GM13977 (cell line): Measurements from ENCODE around the gene PTPRM.

Experiments
- DNase-seq: peaks from one replicate; pipeline ENCODE4 v3.0.0; 2012; ENCODE audit warnings: low spot score
- in situ Hi-C: fragments of 300-500 bp; cut with MboI; formaldehyde crosslinking; loops from one replicate; pipeline ENCODE4 v1.12.0; 2022; ENCODE audit warnings: low sequenced_read_pairs, low pct_unique_long_range_greater_than_20kb, mixed read lengths, inconsistent platforms; ENCODE audit not compliant: unreplicated experiment
- TF ChIP-seq, protein P1 (sequence below): IDR thresholded peaks from 2 replicates; pipeline ENCODE4 v1.5.1; 2012; ENCODE audit warnings: mild to moderate bottlenecking, control low read depth; ENCODE audit not compliant: insufficient read depth; ENCODE audit errors: extremely low read depth, missing control alignments

PTPRM gene

DNA sequence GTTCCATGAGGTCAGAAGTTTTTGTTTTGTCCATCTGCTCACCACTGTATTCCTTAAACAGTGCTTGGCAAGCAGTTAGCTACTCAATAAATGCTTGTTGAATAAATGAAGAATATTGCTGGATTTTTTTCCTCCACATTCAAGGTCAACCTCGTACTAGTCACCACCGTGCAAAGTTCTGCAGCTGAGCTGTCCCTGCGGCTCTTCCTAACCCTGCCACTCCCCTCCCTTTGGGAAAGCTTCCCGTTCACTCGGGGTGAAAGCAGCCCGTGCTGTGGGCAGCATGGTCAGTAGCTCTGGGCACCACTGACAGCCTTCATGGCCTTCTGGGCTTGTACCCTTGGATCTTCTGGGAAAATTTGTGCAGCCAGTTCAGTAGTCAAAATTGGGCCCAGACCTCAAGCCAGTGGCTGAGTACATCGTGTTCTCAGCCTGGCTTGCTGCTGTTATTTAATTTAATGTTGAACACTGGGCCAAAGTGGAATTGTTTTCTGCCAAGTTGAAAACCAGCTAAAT is 572.8 kb downstream of the PTPRM start:
- in situ Hi-C loops = no loop called here
- TF ChIP-seq, protein P1, sequence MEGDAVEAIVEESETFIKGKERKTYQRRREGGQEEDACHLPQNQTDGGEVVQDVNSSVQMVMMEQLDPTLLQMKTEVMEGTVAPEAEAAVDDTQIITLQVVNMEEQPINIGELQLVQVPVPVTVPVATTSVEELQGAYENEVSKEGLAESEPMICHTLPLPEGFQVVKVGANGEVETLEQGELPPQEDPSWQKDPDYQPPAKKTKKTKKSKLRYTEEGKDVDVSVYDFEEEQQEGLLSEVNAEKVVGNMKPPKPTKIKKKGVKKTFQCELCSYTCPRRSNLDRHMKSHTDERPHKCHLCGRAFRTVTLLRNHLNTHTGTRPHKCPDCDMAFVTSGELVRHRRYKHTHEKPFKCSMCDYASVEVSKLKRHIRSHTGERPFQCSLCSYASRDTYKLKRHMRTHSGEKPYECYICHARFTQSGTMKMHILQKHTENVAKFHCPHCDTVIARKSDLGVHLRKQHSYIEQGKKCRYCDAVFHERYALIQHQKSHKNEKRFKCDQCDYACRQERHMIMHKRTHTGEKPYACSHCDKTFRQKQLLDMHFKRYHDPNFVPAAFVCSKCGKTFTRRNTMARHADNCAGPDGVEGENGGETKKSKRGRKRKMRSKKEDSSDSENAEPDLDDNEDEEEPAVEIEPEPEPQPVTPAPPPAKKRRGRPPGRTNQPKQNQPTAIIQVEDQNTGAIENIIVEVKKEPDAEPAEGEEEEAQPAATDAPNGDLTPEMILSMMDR = no peak
- DNase-seq = no peak

DNA sequence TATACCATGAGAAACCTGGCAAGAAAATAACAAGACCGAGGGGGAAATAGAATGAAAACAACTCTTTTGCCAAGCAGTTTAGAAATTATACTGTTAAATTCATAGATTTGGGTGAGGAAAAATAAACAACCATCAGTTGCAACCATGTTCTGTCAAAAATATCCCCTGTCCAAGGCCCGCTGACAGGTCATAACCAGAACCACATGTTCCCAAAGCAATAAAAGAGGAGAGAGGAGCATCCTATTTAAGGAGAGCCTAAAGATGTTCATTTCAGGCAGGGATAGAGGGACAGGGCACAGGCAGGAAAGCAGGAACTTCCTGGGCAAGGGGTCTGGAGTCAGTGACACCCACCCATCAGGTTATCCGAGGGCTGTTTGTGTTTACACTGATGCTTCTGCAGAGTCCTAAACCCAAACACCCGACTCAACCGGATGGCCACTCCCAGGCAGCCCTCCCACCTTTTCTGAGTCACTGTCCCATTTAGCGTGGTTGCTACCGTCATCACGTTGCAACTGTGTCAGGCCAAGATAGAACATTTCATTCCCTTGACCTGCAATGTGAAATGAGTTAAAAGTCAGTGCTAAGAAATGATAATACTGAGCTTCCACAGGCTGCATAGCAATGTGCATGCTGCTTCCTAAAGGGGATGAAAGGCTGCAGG is 573.9 kb downstream of the PTPRM start:
- DNase-seq = no peak
- in situ Hi-C loops = no loop called here
- TF ChIP-seq, protein P1 = no peak

DNA sequence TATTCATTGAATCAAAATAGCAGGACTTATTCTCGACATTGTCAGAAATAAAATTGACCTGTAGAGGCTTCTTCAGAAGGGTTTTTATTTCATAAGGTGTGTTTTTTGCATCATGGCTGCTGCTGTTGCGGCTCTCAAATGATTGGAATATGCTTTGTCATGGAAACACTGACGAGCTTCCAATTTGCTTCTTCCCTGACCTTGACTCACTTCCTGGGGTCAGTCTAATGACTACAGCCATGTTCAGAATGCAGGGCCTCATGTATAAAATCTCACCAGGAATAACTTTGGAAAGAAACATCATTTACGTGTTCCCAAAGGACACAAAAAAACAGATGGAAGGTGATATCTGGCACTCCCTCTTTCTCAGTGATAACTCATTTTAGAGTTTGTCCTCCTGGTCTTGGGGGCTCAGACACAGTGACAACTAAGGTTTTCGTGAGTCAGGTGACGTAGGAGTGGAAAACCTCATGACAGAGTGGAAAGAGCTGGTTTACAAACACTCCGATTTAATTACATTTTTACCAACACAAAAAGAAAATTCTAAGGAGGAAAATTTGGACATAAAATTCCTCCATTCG is 575.1 kb downstream of the PTPRM start:
- in situ Hi-C loops = no loop called here
- TF ChIP-seq, protein P1 = no peak
- DNase-seq = no peak

DNA sequence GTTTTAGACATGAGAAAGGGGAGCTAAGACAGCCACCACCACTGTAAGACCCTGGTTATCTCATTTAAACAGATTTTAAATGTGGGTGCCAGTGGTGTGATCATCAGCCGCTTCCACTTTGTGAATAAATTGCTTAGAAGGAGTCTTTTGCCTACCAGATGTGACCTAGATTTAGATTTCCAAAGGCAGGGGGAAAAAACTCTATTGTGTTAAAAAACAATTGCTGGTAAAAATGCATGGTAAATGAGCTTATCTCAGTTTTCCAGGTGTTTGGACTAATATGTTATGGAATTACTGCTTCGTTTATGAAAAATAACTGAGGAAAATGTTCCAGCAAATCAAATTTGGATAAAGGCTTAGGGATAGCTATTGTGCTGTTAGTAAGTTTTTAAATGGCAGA is 575.8 kb downstream of the PTPRM start:
- DNase-seq = no peak
- TF ChIP-seq, protein P1 = no peak
- in situ Hi-C loops = no loop called here

DNA sequence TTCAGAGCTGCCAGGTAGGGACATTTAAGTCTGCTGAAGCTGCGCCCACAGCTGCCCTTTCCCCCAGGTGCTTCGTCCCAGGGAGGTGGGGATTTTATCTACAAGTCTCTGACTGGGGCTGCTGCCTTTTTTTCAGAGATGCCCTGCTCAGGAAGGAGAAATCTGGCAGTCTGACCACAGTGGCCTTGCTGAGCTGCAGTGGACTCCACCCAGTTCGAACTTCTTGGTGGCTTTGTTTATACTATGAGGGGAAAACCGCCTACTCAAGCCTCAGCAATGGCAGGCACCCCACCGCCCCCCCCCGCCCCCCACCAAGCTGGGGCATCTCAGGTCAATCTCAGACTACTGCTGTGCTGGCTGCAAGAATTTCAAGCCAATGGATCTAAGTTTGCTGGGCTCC is 584.1 kb downstream of the PTPRM start:
- in situ Hi-C loops = no loop called here
- TF ChIP-seq, protein P1 = no peak
- DNase-seq = no peak

DNA sequence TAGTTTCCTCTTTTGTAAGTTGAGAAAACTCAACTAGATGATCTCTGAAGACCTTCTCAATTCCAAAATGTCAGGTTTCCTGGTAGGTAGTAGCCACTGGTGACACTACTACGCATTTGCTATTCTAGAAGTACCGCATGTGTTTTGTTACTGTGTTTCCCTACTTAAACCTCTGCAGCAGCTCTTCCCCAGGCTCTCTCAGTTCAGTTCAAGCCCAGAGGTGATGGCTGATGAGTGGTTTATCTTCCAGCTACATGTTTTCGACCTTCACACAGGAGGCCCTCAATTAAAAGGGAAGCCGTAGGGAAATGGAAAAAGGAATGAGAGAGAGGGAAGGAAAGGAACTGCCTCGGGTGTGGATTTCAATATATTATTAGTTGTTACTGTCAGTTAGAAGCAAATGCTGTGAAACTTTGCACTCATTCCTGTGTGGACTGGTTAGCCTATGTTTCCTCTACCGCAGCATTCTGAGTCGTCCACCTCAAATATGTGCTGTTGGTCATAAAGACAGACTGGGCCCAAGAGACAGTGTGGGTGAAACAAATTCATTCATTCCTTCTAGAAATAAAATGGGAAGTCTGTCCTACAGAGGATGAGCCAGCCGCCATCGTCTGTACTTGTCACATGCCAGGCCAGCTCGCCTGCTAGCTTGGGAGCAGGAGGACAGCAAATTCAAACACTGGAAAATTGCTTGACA is 586.9 kb downstream of the PTPRM start:
- TF ChIP-seq, protein P1 = no peak
- DNase-seq = no peak
- in situ Hi-C loops = no loop called here
